K562 (cell line): Measurements from ENCODE around the gene ARFGEF3. TPM values are rescaled to one million over a fixed set of nuclear protein-coding genes. Genes with fewer than 3 reads are reported as not detected.

Experiments
- ATAC-seq: fragments of 200-7000 bp; cut with Tn5 transposase; 3 replicates; pipeline ENCODE4 v1.9.1; 2020; ENCODE audit warnings: moderate library complexity
- BruUV-seq: library from RNA; stranded (reverse); fragments of 400-500 nt; replicated peaks from 2 replicates; lab custom pipeline; 2021; lab: Mats Ljungman, UMichigan
- CTCF ChIA-PET: fragments of 300-600 bp; formaldehyde crosslinking; extraction: SDS; loops from one replicate; lab custom pipeline; 2021; ENCODE audit warnings: low intra/inter-chr PET ratio; lab: Yijun Ruan, JAX
- POLR2A ChIA-PET: fragments of 300-600, 350-650 bp; sonication (Branson Sonifier 250); formaldehyde crosslinking; extraction: SDS; loops from one replicate; lab custom pipeline; 2021; ENCODE audit warnings: antibody characterized with exemption, inconsistent platforms; lab: Yijun Ruan, JAX
- DNase-seq, 4 experiments: peaks; one replicate each; pipeline versions ENCODE4 v3.0.0 to v3.0.0-alpha.2; 2011 to 2018; ENCODE audit warnings: low spot score in 3 of 4, mixed read lengths in 3 of 4; ENCODE audit errors: extremely low read depth in 1 of 4
- FAIRE-seq: peaks from 2 replicates; lab custom pipeline; 2011; peaks lifted over from hg19 to GRCh38; lab: Jason Lieb, UNC
- H2AFZ ChIP-seq: 2 replicates; pipeline ENCODE4 v1.6.0; 2011; ENCODE audit warnings: low read depth, low read length, control low read depth, inconsistent platforms
- H3K27ac ChIP-seq: fragments of 200-600 bp; 3 replicates; pipeline ENCODE4 v1.8.0; 2011; ENCODE audit warnings: low read depth, mild to moderate bottlenecking, control low read depth, inconsistent platforms, low read length, moderate library complexity, mixed read lengths; ENCODE audit errors: extremely low read depth
- H3K27me3 ChIP-seq, 2 experiments: fragments of 300-600 bp in 1 of 2; 2 replicates in 1 of 2; 3 replicates in 1 of 2; pipeline versions ENCODE4 v1.6.0 to v1.8.0; 2011; ENCODE audit warnings: inconsistent platforms in 2 of 2, low read length in 2 of 2, mild to moderate bottlenecking in 1 of 2, mixed read lengths in 1 of 2, moderate library complexity in 1 of 2; ENCODE audit not compliant: control insufficient read depth in 2 of 2, insufficient read depth in 2 of 2
- H3K36me3 ChIP-seq: fragments of 300-600 bp; 3 replicates; pipeline ENCODE4 v1.8.0; 2011; ENCODE audit warnings: mild to moderate bottlenecking, low read length, inconsistent platforms; ENCODE audit not compliant: control insufficient read depth, insufficient read depth
- H3K4me1 ChIP-seq, 2 experiments: fragments of 200-600 bp in 1 of 2; replicated peaks in 1 of 2; 2 replicates in 1 of 2; 3 replicates in 1 of 2; pipeline versions ENCODE4 v1.5.1 to v1.8.0; 2011; ENCODE audit warnings: inconsistent platforms in 2 of 2, low read length in 2 of 2, mild to moderate bottlenecking in 1 of 2, mixed read lengths in 1 of 2, moderate library complexity in 1 of 2; ENCODE audit not compliant: control insufficient read depth in 2 of 2, insufficient read depth in 2 of 2
- H3K4me2 ChIP-seq: 2 replicates; pipeline ENCODE4 v1.6.1; 2011; ENCODE audit warnings: low read length, control low read depth, inconsistent platforms, mixed read lengths; ENCODE audit not compliant: insufficient read depth
- H3K4me3 ChIP-seq: fragments of 200-600 bp; sonication (generic), shearing (Covaris generic); 2 replicates; pipeline ENCODE4 v1.5.1; 2016; ENCODE audit warnings: control low read depth, inconsistent platforms
- H3K79me2 ChIP-seq: fragments of 200-600 bp; 3 replicates; pipeline ENCODE4 v1.8.0; 2011; ENCODE audit warnings: low read length, inconsistent platforms; ENCODE audit not compliant: control insufficient read depth, insufficient read depth
- H3K9ac ChIP-seq, 2 experiments: 2 replicates each; pipeline versions ENCODE4 v1.6.0 to v1.6.1; 2011; ENCODE audit warnings: low read depth in 2 of 2, low read length in 2 of 2, control low read depth in 1 of 2, inconsistent platforms in 1 of 2, mild to moderate bottlenecking in 1 of 2, mixed read lengths in 1 of 2; ENCODE audit not compliant: insufficient read depth in 1 of 2
- H3K9me1 ChIP-seq: one replicate; pipeline ENCODE4 v1.6.0; 2011; ENCODE audit warnings: inconsistent platforms, mild to moderate bottlenecking, low read length, moderate library complexity; ENCODE audit not compliant: control insufficient read depth, insufficient read depth
- H3K9me3 ChIP-seq: replicated peaks from 2 replicates; pipeline ENCODE4 v1.5.1; 2011; ENCODE audit warnings: low read depth, low read length, inconsistent platforms; ENCODE audit not compliant: control insufficient read depth, insufficient read depth
- H4K20me1 ChIP-seq: replicated peaks from 2 replicates; pipeline ENCODE4 v1.6.1; 2011; ENCODE audit warnings: low read length, inconsistent platforms, mixed read lengths; ENCODE audit not compliant: control insufficient read depth, insufficient read depth
- ARID4B ChIP-seq: sonication (generic); formaldehyde crosslinking; IDR thresholded peaks from 2 replicates; pipeline ENCODE4 v1.8.0; 2022; ENCODE audit warnings: mild to moderate bottlenecking, missing genetic modification reagents
- BCL6 ChIP-seq: fragments of 250-450 bp; sonication (Bioruptor Pico); IDR thresholded peaks from 2 replicates; pipeline ENCODE4 v1.4.0; 2020
- BCLAF1 ChIP-seq, 2 experiments: fragments of 450-650 bp in 1 of 2; IDR thresholded peaks; 2 replicates each; pipeline ENCODE4 v1.6.1; 2011 to 2017; ENCODE audit warnings: low read depth in 2 of 2, antibody characterized with exemption in 1 of 2, borderline replicate concordance in 1 of 2, low read length in 1 of 2, mild to moderate bottlenecking in 1 of 2, mixed read lengths in 1 of 2; ENCODE audit not compliant: control insufficient read depth in 1 of 2
- BDP1 ChIP-seq: IDR thresholded peaks from 3 replicates; pipeline ENCODE4 v1.6.1; 2011; ENCODE audit not compliant: insufficient read length, insufficient read depth
- C11orf30 ChIP-seq: fragments of 450-650 bp; IDR thresholded peaks from 2 replicates; pipeline ENCODE4 v1.6.1; 2016; ENCODE audit warnings: low read depth, mild to moderate bottlenecking
- DIDO1 ChIP-seq: fragments of 450-650 bp; IDR thresholded peaks from 2 replicates; pipeline ENCODE4 v1.6.1; 2016; ENCODE audit warnings: low read depth, missing biosample characterization, missing genetic modification characterization
- DNMT1 ChIP-seq: fragments of 450-650 bp; IDR thresholded peaks from 2 replicates; pipeline ENCODE4 v1.6.1; 2016; ENCODE audit warnings: antibody characterized with exemption, mild to moderate bottlenecking
- HMG20B ChIP-seq: fragments of 250-450 bp; sonication (Bioruptor Pico); IDR thresholded peaks from 2 replicates; pipeline ENCODE4 v1.5.0; 2021; ENCODE audit warnings: mild to moderate bottlenecking
- HNRNPUL1 ChIP-seq: fragments of 200-400 bp; formaldehyde crosslinking; IDR thresholded peaks from 2 replicates; pipeline ENCODE4 v1.6.1; 2017; ENCODE audit warnings: low read length
- IRF2 ChIP-seq: sonication (generic); formaldehyde crosslinking; IDR thresholded peaks from 2 replicates; pipeline ENCODE4 v1.8.1; 2022; ENCODE audit warnings: mild to moderate bottlenecking, missing genetic modification reagents
- KAT8 ChIP-seq: fragments of 450-650 bp; IDR thresholded peaks from 2 replicates; pipeline ENCODE4 v1.6.1; 2016; ENCODE audit warnings: low read depth, mild to moderate bottlenecking
- PHB2 ChIP-seq: fragments of 450-650 bp; IDR thresholded peaks from 2 replicates; pipeline ENCODE4 v1.6.1; 2017; ENCODE audit warnings: low read depth
- PHF21A ChIP-seq: fragments of 450-650 bp; IDR thresholded peaks from 2 replicates; pipeline ENCODE4 v1.6.1; 2017; ENCODE audit warnings: low read depth, borderline replicate concordance
- PHTF2 ChIP-seq: fragments of 250-450 bp; sonication (Bioruptor Pico); IDR thresholded peaks from 2 replicates; pipeline ENCODE4 v1.5.0; 2021; ENCODE audit warnings: mild to moderate bottlenecking
- SNRNP70 ChIP-seq: fragments of 200-400 bp; formaldehyde crosslinking; optimal IDR thresholded peaks from 2 replicates; pipeline ENCODE3; 2017; ENCODE audit warnings: low read depth, low read length
- TGIF2 ChIP-seq: sonication (generic); formaldehyde crosslinking; IDR thresholded peaks from 2 replicates; pipeline ENCODE4 v1.8.1; 2022; ENCODE audit warnings: mild to moderate bottlenecking, missing genetic modification reagents, moderate library complexity
- YBX1 ChIP-seq: fragments of 450-650 bp; IDR thresholded peaks from 2 replicates; pipeline ENCODE4 v1.7.1; 2016; ENCODE audit warnings: mild to moderate bottlenecking
- ZC3H11A ChIP-seq: IDR thresholded peaks from 2 replicates; pipeline ENCODE4 v1.6.1; 2012; ENCODE audit warnings: low read depth, low read length, improper control_type of control experiment
- ZNF232 ChIP-seq: sonication (generic); formaldehyde crosslinking; IDR thresholded peaks from 2 replicates; pipeline ENCODE4 v1.8.0; 2022; ENCODE audit warnings: mild to moderate bottlenecking, missing genetic modification reagents
- WGBS: fragments of 100-300 bp; shearing (Covaris generic); methylation state at CpG from one replicate; pipeline ENCODE4 v1.1.6; 2016; ENCODE audit warnings: low coverage, mixed read lengths; ENCODE audit not compliant: insufficient coverage; ENCODE audit errors: missing lambda C conversion rate; 5-methylcytosine and 5-hydroxymethylcytosine counted together
- in situ Hi-C: fragments of 300-500 bp; cut with MboI; formaldehyde crosslinking; loops from 4 replicates; pipeline ENCODE4 v1.15.0; 2018; ENCODE audit warnings: inconsistent platforms, mixed read lengths
- intact Hi-C: fragments of 100-400 bp; cut with micrococcal nuclease; formaldehyde crosslinking; loops from 2 replicates; pipeline ENCODE4 v1.14.2; 2022
- polyA plus RNA-seq, 8 experiments: library from polyadenylated mRNA; depleted of rRNA in 4 of 8; stranded (reverse) in 5 of 8; unstranded in 3 of 8; fragments of >200 nt; fragmentation: Nextera tagmentation in 2 of 8; fragmentation: Illumina TruSeq in 1 of 8; extraction: Ambion mirVana in 2 of 8; extraction: Trizol in 1 of 8; gene quantifications; 2 replicates each; pipeline versions ENCODE4 v1.2.1 to v1.2.3, GENCODE V29; 2011 to 2014; ENCODE audit warnings: inconsistent platforms in 1 of 8, missing spikeins in 1 of 8
- total RNA-seq, 7 experiments: library from RNA; depleted of rRNA in 6 of 7; stranded (reverse); fragments of >200 nt in 6 of 7; fragmentation: Illumina TruSeq in 2 of 7; extraction: Trizol in 2 of 7; gene quantifications; 2 replicates each; pipeline versions ENCODE4 v1.2.1 to v1.2.3, GENCODE V29; 2011 to 2021; ENCODE audit warnings: low replicate concordance in 1 of 7

Gene ARFGEF3
- total and polyA plus RNA-seq, 9 of the 15 experiments (the other 6 are each of a cell fraction or from before 2014, with no cell fraction given) = under 0.01 to 0.02 TPM; not detected in 7

GRCh38 chr6:138248878-138249277, 87.1 kb downstream of the ARFGEF3 start:
- H3K9me1 ChIP-seq = no peaks in the 10 kb centered on the region
- FAIRE-seq = no peak
- POLR2A ChIA-PET = interaction anchor here (1.1 to 1.3 kb wide), 2 partner anchors 8 to 10 kb away, joined by 4 to 5 read pairs; no protein-coding TSS in a partner anchor
- no peak for TF ChIP-seq ARID4B (CRISPR knock-in tag)
- TF ChIP-seq DIDO1 (tag) = no peak
- TF ChIP-seq YBX1 = no peak
- no peak for TF ChIP-seq HNRNPUL1
- TF ChIP-seq ZNF232 = no peak
- TF ChIP-seq IRF2 = no peak
- no peak for TF ChIP-seq TGIF2 (CRISPR knock-in tag)
- no peak for TF ChIP-seq PHF21A
- TF ChIP-seq KAT8 = no peak
- TF ChIP-seq BCLAF1 (IDR thresholded peaks at IDR 0.05; ENCODE audit: borderline replicate concordance in 1 of 2, control insufficient read depth in 1 of 2, low read depth in 2 of 2, low read length in 1 of 2) = no peak
- no peak for TF ChIP-seq BDP1
- no peak for TF ChIP-seq HMG20B (CRISPR knock-in tag)
- TF ChIP-seq SNRNP70 = no peak
- TF ChIP-seq DNMT1 = no peak
- no peak for TF ChIP-seq PHB2
- TF ChIP-seq C11orf30 = no peak
- no peak for TF ChIP-seq BCL6 (CRISPR knock-in tag)
- TF ChIP-seq ZC3H11A = no peak
- TF ChIP-seq PHTF2 (CRISPR knock-in tag) = no peak
- TF ChIP-seq, all 486 proteins: peak for 0
- Histone ChIP-seq H3K4me1 (no peaks in the 10 kb centered on the region), H3K4me2 (no peak overlapping the region), H3K9me3 (no peaks in the 10 kb centered on the region), H3K4me3 (no peak overlapping the region), H3K27me3 (peaks cover 8 to 26% of the 10 kb centered on the region in 2 experiments), H4K20me1 (no peaks in the 10 kb centered on the region), H3K79me2 (no peaks in the 10 kb centered on the region), H3K27ac (no peak overlapping the region), H2AFZ (no peak overlapping the region), H3K9ac (no peak overlapping the region), H3K36me3 (no peaks in the 10 kb centered on the region)
- in situ Hi-C loops = no loop called here
- intact Hi-C loops = no loop called here
- no TSS peak for BruUV-seq
- ATAC-seq = no peak
- no peak for DNase-seq
- 0% methylated on average over 1 of the region's 1 CpG for WGBS
- CTCF ChIA-PET = no interaction called here
